Breast epithelium (tissue), 4 donors: Measurements from ENCODE around the gene RTCA. TPM values are rescaled to one million over a fixed set of nuclear protein-coding genes. Genes with fewer than 3 reads are reported as not detected.

ENCODE experiments used
- DNase-seq, 2 donors: peaks; one replicate each; pipeline ENCODE4 v3.0.0-alpha.2; 2019; ENCODE audit warnings: low spot score in 2 of 2
- H3K27ac ChIP-seq, 2 donors: fragments of 200-600 bp; sonication (generic) in 1 of 2; one replicate each; pipeline ENCODE4 v1.5.1; 2016 to 2019; ENCODE audit warnings: mild to moderate bottlenecking in 1 of 2
- H3K27me3 ChIP-seq, 2 donors: fragments of 200-600 bp; sonication (generic) in 1 of 2; one replicate each; pipeline versions ENCODE4 v1.5.1 to v1.6.0; 2017 to 2019; ENCODE audit warnings: control low read depth in 1 of 2, mild to moderate bottlenecking in 1 of 2
- H3K36me3 ChIP-seq: fragments of 200-600 bp; one replicate; pipeline ENCODE4 v1.5.1; 2019
- H3K4me1 ChIP-seq, 2 donors: fragments of 200-600 bp; sonication (generic); one replicate each; pipeline ENCODE4 v1.5.1; 2016 to 2019; ENCODE audit warnings: control low read depth in 1 of 2
- H3K4me3 ChIP-seq, 3 donors: fragments of 200-600 bp; sonication (generic); 1 replicate in 2 of 3; 2 replicates in 1 of 3; pipeline ENCODE4 v1.5.1; 2016 to 2019; ENCODE audit warnings: mild to moderate bottlenecking in 3 of 3, moderate library complexity in 2 of 3
- H3K9me3 ChIP-seq, 2 donors: fragments of 200-600 bp; sonication (generic) in 1 of 2; one replicate each; pipeline ENCODE4 v1.5.1; 2016 to 2019; ENCODE audit warnings: control low read depth in 1 of 2
- CTCF ChIP-seq, 3 donors: fragments of 450-650 bp; IDR thresholded peaks; one replicate each; pipeline ENCODE4 v1.5.1; 2016 to 2017; ENCODE audit warnings: antibody characterized with exemption in 3 of 3, mild to moderate bottlenecking in 3 of 3, moderate library complexity in 3 of 3
- POLR2A ChIP-seq: fragments of 450-650 bp; IDR thresholded peaks from one replicate; pipeline ENCODE4 v1.6.1; 2016; ENCODE audit warnings: antibody characterized with exemption, mild to moderate bottlenecking, moderate library complexity
- POLR2AphosphoS5 ChIP-seq, 3 donors: sonication (generic); formaldehyde crosslinking; IDR thresholded peaks; one replicate each; pipeline ENCODE4 v1.6.1; 2017; ENCODE audit warnings: antibody characterized with exemption in 3 of 3
- intact Hi-C: fragments of 100-400 bp; cut with DNase I; formaldehyde crosslinking; loops from one replicate; pipeline ENCODE4 v1.15.1; 2023; ENCODE audit warnings: low total_unique reads
- total RNA-seq, 3 donors: library from RNA; depleted of rRNA; stranded (reverse); fragments of >200 nt; gene quantifications; one replicate each; pipeline ENCODE4 v1.1.0, GENCODE V29; 2016

RTCA gene
- total RNA-seq, 3 donors from 2014 or later = 17.0 to 22.6 (median 22.2) TPM

DNA sequence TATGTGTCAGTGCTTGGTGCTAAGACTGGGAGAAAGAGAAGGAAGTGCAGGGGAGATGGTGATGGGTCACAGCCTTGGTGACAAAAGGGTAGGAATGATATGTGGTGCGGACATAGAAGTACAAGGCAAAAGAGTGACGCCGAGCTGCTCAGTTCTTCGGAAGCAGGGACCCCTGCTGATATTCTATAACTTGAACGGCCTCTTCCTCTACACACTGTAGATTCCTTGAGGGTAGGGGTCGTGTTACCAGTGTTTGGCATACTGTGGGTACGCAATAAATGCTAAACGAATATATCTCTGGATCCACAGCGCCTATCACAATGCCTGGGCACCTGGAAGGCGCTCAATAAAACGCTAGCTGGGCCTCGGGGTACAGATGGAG, 16.9 kb upstream of the RTCA start:
- no peak for DNase-seq
- H3K9me3 ChIP-seq = no peaks in the 10 kb centered on the region
- no peaks in the 10 kb centered on the region for H3K27me3 ChIP-seq
- H3K36me3 ChIP-seq = no peaks in the 10 kb centered on the region
- intact Hi-C loops = no loop called here
- TF ChIP-seq CTCF (IDR thresholded peaks at IDR 0.05) = no peak
- TF ChIP-seq POLR2AphosphoS5 (IDR thresholded peaks at IDR 0.05) = no peak
- no peak for TF ChIP-seq POLR2A
- H3K4me1 ChIP-seq = peaks cover 0 to 9% of the 10 kb centered on the region in 2 donors
- peak overlapping the region; percentile 88 to 93 for H3K27ac ChIP-seq
- peak overlapping the region; percentile 72 to 93 (median 86) for H3K4me3 ChIP-seq

DNA sequence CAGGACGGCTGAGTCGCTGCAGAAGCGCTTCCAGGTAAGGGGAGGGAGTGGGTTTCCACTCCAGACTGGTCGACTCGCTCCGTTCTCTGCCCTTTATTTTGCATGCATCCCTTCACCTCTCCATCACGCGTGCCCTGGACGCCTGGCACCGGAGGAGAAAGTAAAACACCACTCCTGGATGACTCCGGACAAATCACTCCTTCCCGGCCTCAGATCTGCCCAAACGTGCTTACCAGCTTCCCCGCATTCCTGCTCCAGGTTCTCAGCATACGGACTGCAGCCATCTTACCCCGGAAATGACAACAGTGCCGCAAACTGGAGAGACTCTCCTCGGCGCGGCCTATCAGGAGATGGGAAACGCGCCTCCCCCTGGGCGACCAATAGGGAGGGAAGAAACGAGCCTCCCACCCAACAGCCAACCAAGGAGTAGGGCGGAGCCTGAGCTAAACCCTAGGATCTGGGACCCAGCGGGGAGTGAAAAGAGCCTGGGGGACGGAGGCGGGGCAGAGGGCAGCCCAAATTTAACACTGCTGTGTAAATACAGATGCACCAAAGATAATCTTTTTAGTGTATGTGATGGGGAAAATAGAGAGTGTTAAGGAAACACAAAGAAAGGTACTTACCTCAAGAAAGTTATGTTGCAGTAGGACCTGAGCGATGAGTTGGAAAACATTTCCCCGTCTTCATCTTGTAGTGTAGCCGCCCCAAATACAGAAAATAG, 16.3 kb upstream of the RTCA start, which contains the start of gene DBT:
TSS of gene DBT (minus strand) at position 298 of the 721 bp plus-strand sequence. CDS start at position 284, 14 bp downstream.
- H3K27ac ChIP-seq = peak within 1 kb of the TSS; percentile 88 to 93
- H3K4me1 ChIP-seq = peaks cover 0 to 9% of the 10 kb centered on the region in 2 donors
- intact Hi-C loops = no loop called here

GRCh38 chr1:100250264-100250663, 15.8 kb upstream of the RTCA start:
- H3K27ac ChIP-seq = peak overlapping the region; percentile 88 to 93
- DNase-seq = no peak
- H3K4me1 ChIP-seq = peaks cover 0 to 9% of the 10 kb centered on the region in 2 donors
- intact Hi-C loops = no loop called here
- no peaks in the 10 kb centered on the region for H3K27me3 ChIP-seq
- no peaks in the 10 kb centered on the region for H3K36me3 ChIP-seq
- TF ChIP-seq POLR2A (no peak), POLR2AphosphoS5 (IDR thresholded peaks at IDR 0.05) (no peak)
- H3K4me3 ChIP-seq = peak overlapping the region; percentile 72 to 93 (median 86)
- H3K9me3 ChIP-seq = no peaks in the 10 kb centered on the region

More for the DNA sequence above, 16.3 kb upstream of the RTCA start, which contains the start of gene DBT:
- TF ChIP-seq POLR2AphosphoS5 (IDR thresholded peaks at IDR 0.05) (peak; percentile 84 to 93 (median 92)), POLR2A (peak; percentile 78), CTCF (IDR thresholded peaks at IDR 0.05) (no peak)
- DNase-seq = peak; percentile 92 to 96
- Histone ChIP-seq H3K27me3 (no peaks in the 10 kb centered on the region), H3K4me3 (peak within 1 kb of the TSS; percentile 72 to 93 (median 86)), H3K36me3 (no peaks in the 10 kb centered on the region), H3K9me3 (no peaks in the 10 kb centered on the region)

GRCh38 chr1:100250807-100251206, 15.2 kb upstream of the RTCA start:
- Histone ChIP-seq H3K4me1 (peaks cover 0 to 9% of the 10 kb centered on the region in 2 donors), H3K27me3 (no peaks in the 10 kb centered on the region), H3K9me3 (no peaks in the 10 kb centered on the region), H3K27ac (no peak overlapping the region), H3K36me3 (no peaks in the 10 kb centered on the region), H3K4me3 (no peak overlapping the region)
- intact Hi-C loops = no loop called here
- no peak for DNase-seq
- TF ChIP-seq POLR2A (no peak), CTCF (IDR thresholded peaks at IDR 0.05) (no peak), POLR2AphosphoS5 (IDR thresholded peaks at IDR 0.05) (no peak)

GRCh38 chr1:100252901-100253300, 13.1 kb upstream of the RTCA start:
- no peak for DNase-seq
- Histone ChIP-seq H3K4me3 (no peak overlapping the region), H3K27me3 (no peaks in the 10 kb centered on the region), H3K27ac (no peak overlapping the region), H3K4me1 (peaks cover 0 to 9% of the 10 kb centered on the region in 2 donors), H3K9me3 (no peaks in the 10 kb centered on the region), H3K36me3 (no peaks in the 10 kb centered on the region)
- intact Hi-C loops = no loop called here
- no peak for TF ChIP-seq POLR2AphosphoS5 (IDR thresholded peaks at IDR 0.05)
- no peak for TF ChIP-seq POLR2A
- no peak for TF ChIP-seq CTCF (IDR thresholded peaks at IDR 0.05)
